ENCODE measurements around the gene RNMT. TPM values are rescaled to one million over a fixed set of nuclear protein-coding genes. Genes with fewer than 3 reads are reported as not detected.
"Not testable (repeated sequence)": the region's sequence is repeated elsewhere in the genome, so short reads cannot be mapped to it uniquely, and the experiment has no call there.

Gene RNMT
- total RNA-seq, 1 donor from 2014 or later, result 30.8 TPM

- DNase-seq (ENCODE audit: low read depth), result peak; percentile 50
Observed at GRCh38 chr18:13735681-13736080, 9.2 kb downstream of the RNMT start.

GRCh38 chr18:13745696-13746095 is 19.2 kb downstream of the RNMT start:
- no peak for DNase-seq (ENCODE audit: low read depth)

GRCh38 chr18:13746633-13747032 is 20.2 kb downstream of the RNMT start:
- DNase-seq (ENCODE audit: low read depth), result no peak

GRCh38 chr18:13751599-13751998 is 25.1 kb downstream of the RNMT start:
- not testable (repeated sequence) for DNase-seq (ENCODE audit: low read depth)

- DNase-seq (ENCODE audit: low read depth), result no peak
Observed at GRCh38 chr18:13756261-13756660, 29.8 kb downstream of the RNMT start.

- no peak for DNase-seq (ENCODE audit: low read depth)
Observed at GRCh38 chr18:13756671-13757070, 30.2 kb downstream of the RNMT start.

GRCh38 chr18:13758622-13759021 is 32.1 kb downstream of the RNMT start:
- no peak for DNase-seq (ENCODE audit: low read depth)

- DNase-seq (ENCODE audit: low read depth), result peak; percentile 41
Observed at GRCh38 chr18:13760047-13760446, 33.6 kb downstream of the RNMT start.

GRCh38 chr18:13762690-13763439 is 36.4 kb downstream of the RNMT start:
- no peak for DNase-seq (ENCODE audit: low read depth)

GRCh38 chr18:13775058-13775457 is 48.6 kb downstream of the RNMT start:
- no peak for DNase-seq (ENCODE audit: low read depth)

- no peak for DNase-seq (ENCODE audit: low read depth)
Observed at GRCh38 chr18:13791181-13791580, 64.7 kb downstream of the RNMT start.

- DNase-seq (ENCODE audit: low read depth), result no peak
Observed at GRCh38 chr18:13793819-13794218, 67.3 kb downstream of the RNMT start.

- no peak for DNase-seq (ENCODE audit: low read depth)
Observed at GRCh38 chr18:13796515-13796914, 70.0 kb downstream of the RNMT start.

GRCh38 chr18:13797157-13797611 is 70.7 kb downstream of the RNMT start:
- DNase-seq (ENCODE audit: low read depth), result peak; percentile 17

- DNase-seq (ENCODE audit: low read depth), result no peak
Observed at GRCh38 chr18:13799396-13799795, 72.9 kb downstream of the RNMT start.

GRCh38 chr18:13800505-13801259 is 74.2 kb downstream of the RNMT start:
- DNase-seq (ENCODE audit: low read depth), result peak; percentile 53

- DNase-seq (ENCODE audit: low read depth), result no peak
Observed at GRCh38 chr18:13801260-13801601, 74.8 kb downstream of the RNMT start.

GRCh38 chr18:13804305-13804704 is 77.8 kb downstream of the RNMT start:
- no peak for DNase-seq (ENCODE audit: low read depth)

- no peak for DNase-seq (ENCODE audit: low read depth)
Observed at GRCh38 chr18:13808294-13809042, 82.0 kb downstream of the RNMT start.

- DNase-seq (ENCODE audit: low read depth), result no peak
Observed at GRCh38 chr18:13809043-13809430, 82.6 kb downstream of the RNMT start.

GRCh38 chr18:13809531-13810255 is 83.2 kb downstream of the RNMT start:
- no peak for DNase-seq (ENCODE audit: low read depth)
